ENCODE results near the gene HBM.
"Not testable (repeated sequence)": the region's sequence is repeated elsewhere in the genome, so short reads cannot be mapped to it uniquely, and the experiment has no call there.

HBM gene

GRCh38 chr16:165539-166374, at the start of gene HBM:
HBM (plus strand) TSS chr16:165978; CDS start chr16:165998, 20 bp downstream.
- in situ Hi-C loops (cut with HindIII; ENCODE audit: low pct_unique_long_range_greater_than_20kb, low sequenced_read_pairs): no loop called here
- DNase-seq (ENCODE audit: low read depth in 1 of 2, low spot score in 1 of 2): no peak
- no peak for TF ChIP-seq JUND (IDR thresholded peaks at IDR 0.05; ENCODE audit: low read depth)

GRCh38 chr16:116015-116414, 49.8 kb upstream of the HBM start:
- no peak for DNase-seq (ENCODE audit: low read depth in 1 of 2, low spot score in 1 of 2)
- in situ Hi-C loops (cut with HindIII; ENCODE audit: low pct_unique_long_range_greater_than_20kb, low sequenced_read_pairs): no loop called here
- TF ChIP-seq JUND (IDR thresholded peaks at IDR 0.05; ENCODE audit: low read depth): no peak

GRCh38 chr16:117379-118365, 48.1 kb upstream of the HBM start:
- peak; percentile 55 to 74 for DNase-seq (ENCODE audit: low read depth in 1 of 2, low spot score in 1 of 2)
- TF ChIP-seq JUND (IDR thresholded peaks at IDR 0.05; ENCODE audit: low read depth): no peak
- in situ Hi-C loops (cut with HindIII; ENCODE audit: low pct_unique_long_range_greater_than_20kb, low sequenced_read_pairs): no loop called here

GRCh38 chr16:118857-119256, 46.9 kb upstream of the HBM start:
- no peak for DNase-seq (ENCODE audit: low read depth in 1 of 2, low spot score in 1 of 2)
- in situ Hi-C loops (cut with HindIII; ENCODE audit: low pct_unique_long_range_greater_than_20kb, low sequenced_read_pairs): no loop called here
- TF ChIP-seq JUND (IDR thresholded peaks at IDR 0.05; ENCODE audit: low read depth): no peak

GRCh38 chr16:119295-119694, 46.5 kb upstream of the HBM start:
- no peak for DNase-seq (ENCODE audit: low read depth in 1 of 2, low spot score in 1 of 2)
- TF ChIP-seq JUND (IDR thresholded peaks at IDR 0.05; ENCODE audit: low read depth): no peak
- in situ Hi-C loops (cut with HindIII; ENCODE audit: low pct_unique_long_range_greater_than_20kb, low sequenced_read_pairs): no loop called here

GRCh38 chr16:119835-120491, 45.8 kb upstream of the HBM start:
- in situ Hi-C loops (cut with HindIII; ENCODE audit: low pct_unique_long_range_greater_than_20kb, low sequenced_read_pairs): no loop called here
- no peak for DNase-seq (ENCODE audit: low read depth in 1 of 2, low spot score in 1 of 2)
- no peak for TF ChIP-seq JUND (IDR thresholded peaks at IDR 0.05; ENCODE audit: low read depth)

GRCh38 chr16:120756-121155, 45.0 kb upstream of the HBM start:
- no peak for TF ChIP-seq JUND (IDR thresholded peaks at IDR 0.05; ENCODE audit: low read depth)
- in situ Hi-C loops (cut with HindIII; ENCODE audit: low pct_unique_long_range_greater_than_20kb, low sequenced_read_pairs): no loop called here
- DNase-seq (ENCODE audit: low read depth in 1 of 2, low spot score in 1 of 2): no peak

- DNase-seq (ENCODE audit: low read depth in 1 of 2, low spot score in 1 of 2): no peak
- TF ChIP-seq JUND (IDR thresholded peaks at IDR 0.05; ENCODE audit: low read depth): no peak
- in situ Hi-C loops (cut with HindIII; ENCODE audit: low pct_unique_long_range_greater_than_20kb, low sequenced_read_pairs): no loop called here
Observed at GRCh38 chr16:122361-122760, 43.4 kb upstream of the HBM start.

- in situ Hi-C loops (cut with HindIII; ENCODE audit: low pct_unique_long_range_greater_than_20kb, low sequenced_read_pairs); DNase-seq (ENCODE audit: low read depth in 1 of 2, low spot score in 1 of 2): not testable (repeated sequence)
Observed at GRCh38 chr16:123558-124350, 42.0 kb upstream of the HBM start.

- DNase-seq (ENCODE audit: low read depth in 1 of 2, low spot score in 1 of 2): no peak
- in situ Hi-C loops (cut with HindIII; ENCODE audit: low pct_unique_long_range_greater_than_20kb, low sequenced_read_pairs): no loop called here
- no peak for TF ChIP-seq JUND (IDR thresholded peaks at IDR 0.05; ENCODE audit: low read depth)
Observed at GRCh38 chr16:125011-125410, 40.8 kb upstream of the HBM start.

GRCh38 chr16:129075-129474, 36.7 kb upstream of the HBM start:
- in situ Hi-C loops (cut with HindIII; ENCODE audit: low pct_unique_long_range_greater_than_20kb, low sequenced_read_pairs): no loop called here
- no peak for TF ChIP-seq JUND (IDR thresholded peaks at IDR 0.05; ENCODE audit: low read depth)
- DNase-seq (ENCODE audit: low read depth in 1 of 2, low spot score in 1 of 2): no peak
